NT2/D1 (cell line): ENCODE data around the gene FXN.

ENCODE experiments used
- SUZ12 ChIP-seq: IDR thresholded peaks from 2 replicates; pipeline ENCODE4 v1.6.1; 2011; ENCODE audit not compliant: insufficient read length, insufficient read depth; ENCODE audit errors: extremely low read depth
- YY1 ChIP-seq: IDR thresholded peaks from 2 replicates; pipeline ENCODE4 v1.6.1; 2011; ENCODE audit not compliant: insufficient read length, insufficient read depth
- ZNF274 ChIP-seq: IDR thresholded peaks from 2 replicates; pipeline ENCODE4 v1.6.1; 2011; ENCODE audit warnings: mild to moderate bottlenecking, low read depth, low read length

GRCh38 chr9:69136779-69137178, 101.2 kb downstream of the FXN start:
- TF ChIP-seq SUZ12 = no peak
- no peak for TF ChIP-seq YY1
- no peak for TF ChIP-seq ZNF274
